ENCODE results near the gene RPS2.

- TF ChIP-seq, protein P1, sequence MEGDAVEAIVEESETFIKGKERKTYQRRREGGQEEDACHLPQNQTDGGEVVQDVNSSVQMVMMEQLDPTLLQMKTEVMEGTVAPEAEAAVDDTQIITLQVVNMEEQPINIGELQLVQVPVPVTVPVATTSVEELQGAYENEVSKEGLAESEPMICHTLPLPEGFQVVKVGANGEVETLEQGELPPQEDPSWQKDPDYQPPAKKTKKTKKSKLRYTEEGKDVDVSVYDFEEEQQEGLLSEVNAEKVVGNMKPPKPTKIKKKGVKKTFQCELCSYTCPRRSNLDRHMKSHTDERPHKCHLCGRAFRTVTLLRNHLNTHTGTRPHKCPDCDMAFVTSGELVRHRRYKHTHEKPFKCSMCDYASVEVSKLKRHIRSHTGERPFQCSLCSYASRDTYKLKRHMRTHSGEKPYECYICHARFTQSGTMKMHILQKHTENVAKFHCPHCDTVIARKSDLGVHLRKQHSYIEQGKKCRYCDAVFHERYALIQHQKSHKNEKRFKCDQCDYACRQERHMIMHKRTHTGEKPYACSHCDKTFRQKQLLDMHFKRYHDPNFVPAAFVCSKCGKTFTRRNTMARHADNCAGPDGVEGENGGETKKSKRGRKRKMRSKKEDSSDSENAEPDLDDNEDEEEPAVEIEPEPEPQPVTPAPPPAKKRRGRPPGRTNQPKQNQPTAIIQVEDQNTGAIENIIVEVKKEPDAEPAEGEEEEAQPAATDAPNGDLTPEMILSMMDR (IDR thresholded peaks at IDR 0.05; ENCODE audit: poor library complexity): peak; percentile 30
- TF ChIP-seq EZH2 (IDR thresholded peaks at IDR 0.05; ENCODE audit: borderline replicate concordance): no peak
Measured at GRCh38 chr16:1982991-1983543, 18.4 kb upstream of the RPS2 start.
